Urinary bladder (tissue), 4 donors: ENCODE measurements around the gene ARHGEF40. TPM values are rescaled to one million over a fixed set of nuclear protein-coding genes. Genes with fewer than 3 reads are reported as not detected.

Source experiments
- DNase-seq: peaks from one replicate; pipeline ENCODE4 v3.0.0-alpha.2; 2015; ENCODE audit errors: extremely low spot score
- H3K27ac ChIP-seq: one replicate; pipeline ENCODE4 v1.5.1; 2013; ENCODE audit warnings: low read depth, mild to moderate bottlenecking, moderate library complexity
- H3K36me3 ChIP-seq: one replicate; pipeline ENCODE4 v1.6.1; 2013; ENCODE audit warnings: mild to moderate bottlenecking, moderate library complexity; ENCODE audit not compliant: insufficient read depth
- H3K4me1 ChIP-seq: one replicate; pipeline ENCODE4 v1.6.1; 2013; ENCODE audit warnings: mild to moderate bottlenecking, moderate library complexity; ENCODE audit not compliant: insufficient read depth
- H3K4me3 ChIP-seq: one replicate; pipeline ENCODE4 v1.5.1; 2013; ENCODE audit warnings: low read depth, low read length
- WGBS: extraction: QIAGEN DNeasy Blood & Tissue Kit; methylation state at CpG from one replicate; pipeline ENCODE4 v1.1.7; 2013; 5-methylcytosine and 5-hydroxymethylcytosine counted together
- polyA plus RNA-seq: library from polyadenylated mRNA; stranded (reverse); fragments of 200-250 nt; gene quantifications from one replicate; pipeline ENCODE4 v1.2.3, GENCODE V29; 2013
- total RNA-seq: library from RNA; depleted of rRNA; stranded (reverse); fragments of >200 nt; gene quantifications from one replicate; pipeline ENCODE4 v1.2.3, GENCODE V29; 2014
- donor health status: healthy with polysubstance abuse.
- donor health status: healthy.

Gene ARHGEF40
- total and polyA plus RNA-seq, 2 donors: 27.9 to 43.9 TPM

DNA sequence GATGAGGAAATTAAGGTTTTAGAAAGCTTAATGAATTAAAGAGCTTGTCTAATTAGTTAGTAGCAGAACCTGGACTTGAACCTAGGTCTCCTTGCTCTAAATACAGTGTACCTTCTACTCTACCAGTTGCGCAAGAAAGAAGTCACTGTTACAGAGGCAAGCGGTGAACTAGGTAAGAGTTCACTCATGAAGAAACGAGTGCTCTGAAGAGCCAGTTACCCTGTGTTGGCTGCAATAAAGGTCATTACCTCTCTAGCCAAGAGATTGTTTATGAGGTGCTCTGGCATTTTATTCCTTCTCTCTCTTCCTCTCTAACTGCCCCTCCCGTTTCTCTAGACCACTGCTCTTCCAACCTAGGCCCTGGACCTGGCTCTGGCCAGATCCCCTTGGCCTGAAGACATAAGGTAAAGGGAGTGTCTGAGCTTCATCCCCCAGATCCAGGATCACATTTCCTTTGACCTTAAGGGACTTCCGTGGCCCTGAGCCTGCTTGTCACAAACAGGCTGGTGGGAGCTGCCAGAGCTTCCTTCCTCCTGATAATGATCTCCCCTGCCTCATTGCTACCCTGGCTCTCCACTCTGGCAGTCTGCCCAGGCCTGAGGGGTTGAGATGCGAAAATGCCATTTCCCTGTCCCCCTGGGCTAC, 26.0 kb upstream of the ARHGEF40 start:
- Histone ChIP-seq H3K27ac (no peak overlapping the region), H3K4me3 (no peak overlapping the region), H3K4me1 (no peaks in the 10 kb centered on the region), H3K36me3 (no peaks in the 10 kb centered on the region)
- no peak for DNase-seq
- WGBS: 50% methylated on average over 6 of the region's 6 CpGs

DNA sequence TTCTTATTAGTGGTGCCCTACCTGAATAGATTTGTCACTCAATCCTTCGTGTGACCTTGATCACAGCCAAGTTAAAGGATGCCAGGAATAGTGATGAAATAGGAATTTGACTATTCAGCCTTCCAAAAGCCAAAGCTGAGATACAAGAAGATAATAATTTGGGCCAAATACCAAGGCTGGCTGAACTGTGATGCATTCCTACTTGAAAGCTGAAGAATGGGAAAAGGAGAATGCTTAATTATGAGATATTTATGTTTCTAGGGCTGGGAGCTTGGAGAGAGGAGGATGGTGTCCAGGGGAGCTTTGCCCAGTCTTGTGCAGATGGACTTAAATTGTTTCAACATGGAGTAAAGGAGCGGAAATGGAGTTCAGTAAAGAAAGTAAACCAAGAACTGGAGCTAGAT, 22.7 kb upstream of the ARHGEF40 start:
- Histone ChIP-seq H3K4me3 (no peak overlapping the region), H3K36me3 (no peaks in the 10 kb centered on the region), H3K4me1 (no peaks in the 10 kb centered on the region), H3K27ac (no peak overlapping the region)
- 44% methylated on average over 2 of the region's 2 CpGs for whole genome bisulfite sequencing
- no peak for DNase-seq

DNA sequence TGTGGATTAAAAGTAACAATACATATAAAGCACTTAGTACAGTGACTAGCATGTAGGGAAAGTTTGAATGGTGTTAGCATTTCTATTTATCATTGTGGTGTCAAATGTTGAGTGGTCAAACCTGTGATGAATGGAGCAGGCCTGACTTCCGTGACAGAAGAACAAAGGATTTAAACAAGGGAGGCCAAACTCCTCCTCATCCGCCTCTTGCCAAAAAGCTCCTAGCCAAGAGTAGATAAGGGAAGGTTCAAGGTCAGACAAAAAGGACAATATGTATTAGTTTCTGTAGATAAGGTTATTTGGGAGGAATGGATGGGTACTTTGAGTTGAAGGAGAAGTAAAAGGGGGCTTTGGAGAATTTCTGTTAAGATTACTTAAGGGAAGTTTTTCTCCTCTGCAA, 21.5 kb upstream of the ARHGEF40 start:
- H3K36me3 ChIP-seq: no peaks in the 10 kb centered on the region
- 77% methylated on average over 2 of the region's 2 CpGs for WGBS
- no peak for DNase-seq
- H3K4me3 ChIP-seq: no peak overlapping the region
- no peak overlapping the region for H3K27ac ChIP-seq
- H3K4me1 ChIP-seq: no peaks in the 10 kb centered on the region

DNA sequence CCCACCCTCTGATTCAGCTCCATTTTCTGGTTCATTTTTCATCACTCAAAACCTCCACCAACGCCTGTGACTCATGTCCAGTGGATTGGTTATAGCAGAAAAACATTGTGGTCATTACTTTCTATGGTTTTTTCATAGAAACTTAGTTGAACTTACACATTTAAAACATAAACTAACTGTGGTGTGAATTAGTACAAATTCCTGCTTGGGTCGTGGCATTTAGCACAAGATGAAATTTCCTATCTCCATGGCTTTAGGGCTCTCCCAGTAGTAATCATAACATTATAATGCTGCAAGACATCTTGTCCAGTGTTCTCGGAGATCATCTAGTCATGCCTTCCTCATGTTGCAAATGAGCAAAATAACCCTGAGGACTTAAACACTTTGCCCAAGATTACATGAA, 20.8 kb upstream of the ARHGEF40 start:
- no peaks in the 10 kb centered on the region for H3K4me1 ChIP-seq
- WGBS: 76% methylated on average over 3 of the region's 3 CpGs
- DNase-seq: no peak
- no peaks in the 10 kb centered on the region for H3K36me3 ChIP-seq
- H3K27ac ChIP-seq: no peak overlapping the region
- no peak overlapping the region for H3K4me3 ChIP-seq

DNA sequence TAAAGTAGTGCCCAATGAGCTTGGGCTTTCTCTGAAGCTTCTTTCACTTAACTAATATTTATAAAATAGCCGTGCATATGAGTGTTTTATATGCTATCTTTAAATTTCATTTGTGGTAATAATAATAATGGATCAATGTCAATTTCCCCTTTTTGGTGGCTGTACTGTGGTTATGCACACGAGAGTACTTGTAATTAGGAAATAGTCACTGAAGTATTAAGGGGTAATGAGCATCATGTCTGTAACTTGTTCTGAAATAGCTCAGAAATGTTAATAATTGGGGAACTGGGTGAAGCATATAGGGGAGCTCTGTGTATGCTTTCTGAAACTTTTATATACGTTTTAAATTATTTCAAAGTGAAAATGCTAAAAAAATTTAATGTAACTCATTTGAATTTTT, 19.5 kb upstream of the ARHGEF40 start:
- 74% methylated on average over 3 of the region's 3 CpGs for whole genome bisulfite sequencing
- no peak overlapping the region for H3K4me3 ChIP-seq
- no peaks in the 10 kb centered on the region for H3K36me3 ChIP-seq
- no peaks in the 10 kb centered on the region for H3K4me1 ChIP-seq
- no peak for DNase-seq
- H3K27ac ChIP-seq: no peak overlapping the region

DNA sequence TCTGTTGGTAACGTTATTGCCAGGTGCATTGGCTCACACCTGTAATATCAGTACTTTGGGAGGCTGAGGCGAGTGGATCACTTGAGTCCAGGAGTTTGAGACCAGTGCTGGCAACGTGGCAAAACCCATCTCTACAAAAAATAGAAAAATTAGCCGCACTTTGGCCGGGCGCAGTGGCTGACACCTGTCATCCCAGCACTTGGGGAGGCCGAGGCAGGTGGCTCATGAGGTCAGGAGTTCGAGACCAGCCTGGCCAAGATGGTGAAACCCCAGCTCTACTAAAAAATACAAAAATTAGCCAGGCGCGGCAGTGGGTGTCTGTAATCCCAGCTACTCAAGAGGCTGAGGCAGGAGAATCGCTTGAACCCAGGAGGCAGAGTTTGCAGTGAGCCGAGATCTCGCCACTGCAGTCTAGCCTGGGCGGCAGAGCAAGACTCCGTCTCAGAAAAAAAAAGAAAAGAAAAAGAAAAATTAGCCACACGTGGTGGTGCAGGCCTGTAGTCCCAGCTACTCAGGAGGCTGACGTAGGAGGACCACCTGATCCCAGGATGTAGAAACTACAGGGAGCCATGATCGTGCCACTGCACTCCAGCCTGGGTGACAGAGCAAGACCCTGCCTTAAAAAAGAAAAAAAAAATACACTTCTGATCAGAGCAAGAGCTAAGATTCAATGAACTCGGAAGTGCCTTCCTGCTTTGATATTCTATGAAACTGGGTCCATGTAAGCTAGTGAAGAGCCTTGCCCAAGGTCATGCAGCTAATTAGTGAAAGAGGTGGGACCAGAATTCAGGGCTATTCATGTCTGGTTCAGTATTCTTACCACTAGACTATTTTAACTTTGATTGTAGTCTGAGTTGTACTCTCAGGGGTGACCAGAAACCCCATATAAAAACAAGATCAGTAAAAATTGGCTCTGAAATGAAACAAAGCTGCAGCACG, 16.7 kb upstream of the ARHGEF40 start:
- 91% methylated on average over 20 of the region's 20 CpGs for WGBS
- H3K36me3 ChIP-seq: no peaks in the 10 kb centered on the region

DNA sequence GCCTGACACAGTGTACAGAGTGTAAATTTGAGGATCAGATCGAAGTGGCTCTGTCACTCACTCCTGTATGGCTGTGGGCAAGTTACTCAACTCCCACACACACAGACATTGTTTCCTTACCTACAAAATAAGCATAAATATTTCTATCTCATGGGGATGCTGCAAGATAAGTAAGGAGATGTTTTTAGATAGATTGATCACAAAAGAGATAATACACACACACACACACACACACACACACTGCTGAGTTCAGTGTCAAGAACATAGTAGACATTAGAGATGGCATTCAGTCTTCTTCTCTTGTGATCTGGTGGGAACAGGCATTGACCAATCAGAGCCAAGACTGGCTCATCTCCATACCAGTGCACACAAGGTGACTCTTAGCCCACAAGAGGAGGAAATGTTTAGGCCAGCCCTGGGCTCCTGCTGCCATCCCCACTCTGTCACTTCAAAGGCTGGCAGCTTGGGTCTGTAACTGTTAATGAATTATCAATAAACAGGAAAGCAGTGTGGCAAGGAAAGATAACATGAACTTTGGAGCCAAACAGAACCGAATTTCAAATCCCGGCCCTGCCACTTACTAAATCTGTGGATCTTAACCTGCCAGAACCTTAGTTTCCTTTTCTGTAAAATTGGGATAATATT, 15.9 kb upstream of the ARHGEF40 start:
- WGBS: 67% methylated on average over 3 of the region's 3 CpGs
- Histone ChIP-seq H3K4me1 (no peaks in the 10 kb centered on the region), H3K36me3 (no peaks in the 10 kb centered on the region), H3K4me3 (no peak overlapping the region), H3K27ac (no peak overlapping the region)
- DNase-seq: no peak

More for the DNA sequence above, 16.7 kb upstream of the ARHGEF40 start:
- Histone ChIP-seq H3K27ac (no peak overlapping the region), H3K4me1 (no peaks in the 10 kb centered on the region), H3K4me3 (no peak overlapping the region)
- no peak for DNase-seq

DNA sequence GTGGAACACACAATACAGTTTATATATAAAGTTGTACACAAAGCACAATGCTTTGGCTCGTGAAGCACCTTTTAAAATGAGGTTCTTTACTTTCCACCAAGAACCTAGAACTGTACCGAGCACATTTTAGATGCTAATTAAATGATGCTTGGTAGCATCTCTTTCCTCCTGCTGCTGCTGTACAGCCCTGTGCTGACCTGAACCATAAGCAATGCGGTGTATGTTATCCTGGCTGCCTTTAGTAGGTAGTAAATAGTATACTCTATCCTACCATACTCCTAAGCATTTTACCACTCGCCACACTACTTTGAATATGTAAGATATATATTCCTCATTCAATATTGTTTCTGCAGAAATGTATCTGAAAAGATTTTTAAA, 15.3 kb upstream of the ARHGEF40 start:
- no peaks in the 10 kb centered on the region for H3K36me3 ChIP-seq
- DNase-seq: no peak
- no peak overlapping the region for H3K27ac ChIP-seq
- no peak overlapping the region for H3K4me3 ChIP-seq
- WGBS: 80% methylated on average over 4 of the region's 4 CpGs
- H3K4me1 ChIP-seq: no peaks in the 10 kb centered on the region

DNA sequence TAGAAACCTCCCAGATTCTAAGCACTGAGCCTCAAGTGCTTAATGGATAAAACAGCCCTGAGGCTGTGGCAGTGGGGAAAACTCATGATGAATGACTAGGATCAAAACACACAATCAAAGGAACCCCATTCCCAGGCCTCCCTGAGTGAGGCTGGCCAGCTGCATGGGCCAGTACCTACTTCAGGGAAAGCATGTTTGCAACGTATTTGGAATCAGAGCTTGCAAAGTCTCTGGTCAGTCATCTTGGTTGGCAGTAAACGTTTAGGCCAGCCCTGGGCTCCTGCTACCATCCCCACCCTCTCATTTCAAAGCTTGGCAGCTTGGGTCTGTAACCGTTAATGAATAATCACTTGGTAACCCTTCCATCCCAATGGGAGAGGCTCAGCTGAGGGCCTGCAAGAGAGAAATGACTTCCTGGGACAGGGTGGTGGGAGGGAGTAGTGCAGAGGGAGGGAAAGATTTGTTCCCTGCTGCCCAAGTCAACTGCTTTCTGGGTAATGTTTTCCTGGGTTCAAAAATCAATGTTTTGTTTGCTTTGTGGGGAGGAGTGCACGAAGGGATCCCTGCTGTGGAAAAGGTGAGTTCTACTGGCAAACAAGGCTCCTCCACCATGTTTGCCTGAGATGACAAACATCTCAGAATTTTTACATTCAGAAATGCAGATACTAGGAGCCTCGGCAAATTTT, 14.5 kb upstream of the ARHGEF40 start:
- WGBS: 65% methylated on average over 5 of the region's 5 CpGs
- Histone ChIP-seq H3K4me1 (no peaks in the 10 kb centered on the region), H3K36me3 (no peaks in the 10 kb centered on the region), H3K27ac (no peak overlapping the region), H3K4me3 (no peak overlapping the region)
- no peak for DNase-seq

DNA sequence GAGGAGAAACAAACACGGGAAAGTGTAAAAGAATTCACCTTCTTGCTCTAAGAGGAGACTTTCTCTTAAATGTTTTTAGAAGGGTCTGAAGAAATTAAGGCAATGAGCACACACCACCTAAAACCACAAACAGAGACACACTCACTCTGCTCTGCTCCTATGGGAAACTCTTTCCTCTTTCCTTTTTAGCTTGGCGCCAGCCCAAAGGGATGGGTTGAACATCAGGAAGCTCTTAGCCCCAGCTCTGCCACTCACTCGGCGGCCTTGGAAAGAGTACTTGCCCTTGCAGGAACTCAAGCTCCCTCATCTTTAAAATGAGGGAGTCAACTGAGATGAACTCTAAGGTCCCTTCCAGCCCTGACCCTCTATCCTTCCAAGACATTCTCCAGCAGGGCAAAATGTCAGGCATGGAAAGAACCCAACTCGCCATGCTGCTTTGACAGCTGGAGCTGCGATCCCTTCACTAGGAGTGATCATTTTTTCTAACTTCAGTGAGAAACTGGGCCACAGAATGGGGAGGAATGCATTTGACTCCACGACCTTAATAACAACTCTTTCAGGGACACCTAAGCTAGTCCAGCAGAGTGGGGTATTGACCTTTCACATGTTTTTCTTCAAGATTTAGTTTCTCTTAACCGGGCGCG, 13.5 kb upstream of the ARHGEF40 start:
- DNase-seq: no peak
- 85% methylated on average over 10 of the region's 10 CpGs for WGBS

DNA sequence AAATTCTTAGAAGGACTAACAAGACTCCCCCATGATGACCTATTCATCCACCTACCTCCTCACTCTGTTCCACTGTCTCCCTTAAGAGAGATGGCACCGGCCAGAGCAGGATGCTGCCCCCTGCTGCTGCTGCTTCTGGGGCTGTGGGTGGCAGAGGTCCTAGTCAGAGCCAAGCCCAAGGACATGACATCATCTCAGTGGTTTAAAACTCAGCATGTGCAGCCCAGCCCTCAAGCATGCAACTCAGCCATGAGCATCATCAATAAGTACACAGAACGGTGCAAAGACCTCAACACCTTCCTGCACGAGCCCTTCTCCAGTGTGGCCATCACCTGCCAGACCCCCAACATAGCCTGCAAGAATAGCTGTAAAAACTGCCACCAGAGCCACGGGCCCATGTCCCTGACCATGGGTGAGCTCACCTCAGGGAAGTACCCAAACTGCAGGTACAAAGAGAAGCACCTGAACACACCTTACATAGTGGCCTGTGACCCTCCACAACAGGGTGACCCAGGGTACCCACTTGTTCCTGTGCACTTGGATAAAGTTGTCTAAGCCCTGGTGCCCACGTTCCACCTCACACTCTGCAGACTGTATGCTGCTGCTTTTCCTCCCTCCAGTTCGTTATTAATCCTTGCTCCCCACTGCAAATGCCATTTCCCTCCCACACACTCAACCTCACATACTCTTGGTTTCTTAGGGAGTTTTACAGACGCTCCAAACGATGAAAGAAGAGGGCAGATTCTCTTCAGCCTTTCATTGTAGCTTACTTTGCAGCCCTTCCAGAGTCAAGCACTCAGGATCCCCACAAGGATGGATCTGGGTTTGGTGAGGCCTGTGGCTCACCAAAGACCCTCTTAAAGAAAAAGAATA, 12.1 kb upstream of the ARHGEF40 start, which contains the start of gene RNASE8:
Gene RNASE8 (plus strand): TSS at position 20 of the 873 bp plus-strand sequence. CDS start 71 bp downstream, at position 91.
- WGBS: 69% methylated on average over 8 of the region's 8 CpGs
- Histone ChIP-seq H3K4me1 (no peaks in the 10 kb centered on the region), H3K27ac (no peak within 1 kb of the TSS), H3K36me3 (no peaks in the 10 kb centered on the region), H3K4me3 (no peak within 1 kb of the TSS)
- no peak for DNase-seq

More for the DNA sequence above, 13.5 kb upstream of the ARHGEF40 start:
- Histone ChIP-seq H3K27ac (no peak overlapping the region), H3K36me3 (no peaks in the 10 kb centered on the region), H3K4me3 (no peak overlapping the region), H3K4me1 (no peaks in the 10 kb centered on the region)

DNA sequence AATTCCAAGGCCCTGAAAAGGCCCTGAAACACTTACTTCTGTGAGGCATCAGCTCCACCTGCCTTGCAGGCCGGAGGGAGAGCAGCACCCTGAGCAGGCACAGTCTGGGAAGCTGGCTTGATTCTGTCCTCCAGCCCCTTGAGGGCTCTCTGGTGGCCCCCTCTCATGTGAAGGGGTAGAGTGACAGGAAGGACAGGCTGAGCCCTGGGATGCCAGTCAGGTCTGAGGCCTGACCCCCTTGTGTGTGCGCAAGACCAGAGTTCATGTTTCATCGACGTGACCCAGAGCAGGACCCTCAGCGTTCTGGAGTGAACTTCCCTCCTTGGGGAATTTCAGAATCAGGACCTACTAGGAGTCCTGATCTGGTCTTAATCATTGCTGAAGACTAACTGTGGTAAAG, 11.2 kb upstream of the ARHGEF40 start:
- Histone ChIP-seq H3K27ac (no peak overlapping the region), H3K36me3 (no peaks in the 10 kb centered on the region), H3K4me3 (no peak overlapping the region), H3K4me1 (no peaks in the 10 kb centered on the region)
- no peak for DNase-seq
- WGBS: 87% methylated on average over 5 of the region's 5 CpGs
